Stimulated activated naive CD4-positive, alpha-beta T cell (primary cell): ENCODE measurements around the gene CRYBG3.
"Not testable (repeated sequence)": the region's sequence is repeated elsewhere in the genome, so short reads cannot be mapped to it uniquely, and the experiment has no call there.

ENCODE experiments used
- DNase-seq, 6 experiments: peaks; one replicate each; lab custom pipeline; 2025; lab: John Stamatoyannopoulos, UW

CRYBG3 gene

DNA sequence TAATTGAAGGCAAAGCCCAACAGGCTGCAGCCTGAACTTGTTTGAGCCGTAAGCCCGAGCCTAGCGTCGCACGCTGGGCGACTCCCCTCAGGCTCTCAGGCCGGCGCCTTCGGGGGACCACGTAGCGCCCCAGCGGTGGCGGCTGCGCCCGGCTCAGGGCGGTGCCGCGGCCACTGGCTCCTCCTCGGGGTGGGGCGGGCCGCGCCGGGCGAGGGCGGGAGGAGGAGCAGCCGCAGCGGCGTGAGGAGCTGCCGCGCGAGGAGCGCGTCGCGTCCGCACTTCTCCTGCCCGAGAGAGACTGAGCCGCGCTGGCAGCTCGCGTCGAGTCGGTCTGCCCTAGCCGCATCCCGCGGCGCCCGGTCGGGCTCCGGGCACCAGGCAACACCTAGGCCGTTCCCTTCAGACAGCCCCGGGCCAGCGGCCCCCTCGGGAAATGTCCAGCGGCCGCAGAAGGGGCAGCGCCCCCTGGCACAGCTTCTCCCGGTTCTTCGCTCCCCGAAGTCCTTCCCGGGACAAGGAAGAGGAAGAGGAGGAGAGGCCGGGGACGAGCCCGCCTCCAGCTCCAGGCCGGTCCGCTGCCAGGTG is at the start of gene CRYBG3:
TSS of gene CRYBG3 (plus strand) at position 238 of the 585 bp plus-strand sequence. CDS start at position 434, 196 bp downstream.
- DNase-seq, result peak; percentile 57 to 86 (median 69)

DNA sequence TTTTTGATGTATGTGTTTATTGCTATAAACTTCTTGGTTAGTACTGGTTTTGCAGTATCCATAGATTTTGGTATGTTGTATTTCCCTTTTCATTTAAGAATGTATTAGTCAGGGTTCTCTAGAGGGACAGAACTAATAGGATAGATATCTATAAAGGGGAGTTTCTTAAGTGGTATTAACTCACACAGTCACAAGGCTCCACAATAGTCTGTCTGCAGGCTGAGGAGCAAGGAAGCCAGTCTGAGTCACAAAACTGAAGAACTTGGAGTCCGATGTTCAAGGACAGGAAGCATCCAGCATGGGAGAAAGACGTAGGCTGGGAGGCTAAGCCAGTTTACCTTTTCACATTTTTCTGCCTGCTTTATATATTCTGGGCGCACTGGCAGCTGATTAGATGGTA is 48.9 kb upstream of the CRYBG3 start:
- no peak for DNase-seq

GRCh38 chr3:97778152-97778551 is 43.7 kb upstream of the CRYBG3 start:
- DNase-seq, result no peak

DNA sequence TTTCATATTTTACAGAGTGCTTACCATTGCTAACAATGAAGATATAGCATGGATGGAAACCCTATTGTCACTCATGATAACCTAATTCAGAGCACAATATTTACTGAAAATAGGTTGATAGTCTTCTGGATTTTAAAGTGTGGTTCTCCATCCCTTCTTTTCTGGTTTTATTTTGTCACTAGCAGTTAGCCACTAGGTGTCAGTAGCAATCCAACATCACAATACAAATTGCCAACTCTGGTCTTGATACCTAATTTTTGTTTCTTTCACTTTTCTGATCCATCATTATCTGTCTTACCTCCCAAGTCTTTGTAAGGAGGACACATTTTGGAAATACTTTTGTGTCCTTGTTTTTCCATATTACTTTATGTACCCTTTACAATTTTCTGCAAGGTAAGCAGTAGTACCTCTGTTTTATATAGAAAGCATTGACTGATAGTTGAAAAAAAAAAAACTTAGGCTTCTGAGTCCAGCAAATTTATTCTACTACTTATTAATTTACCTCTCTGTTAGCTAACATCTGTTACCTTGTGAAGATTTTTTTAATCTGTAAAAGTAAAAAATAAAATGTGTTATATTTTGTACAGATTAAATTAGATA is 28.3 kb upstream of the CRYBG3 start:
- peak in 3 of 6 experiments; percentile 18 to 67 (median 57) for DNase-seq

DNA sequence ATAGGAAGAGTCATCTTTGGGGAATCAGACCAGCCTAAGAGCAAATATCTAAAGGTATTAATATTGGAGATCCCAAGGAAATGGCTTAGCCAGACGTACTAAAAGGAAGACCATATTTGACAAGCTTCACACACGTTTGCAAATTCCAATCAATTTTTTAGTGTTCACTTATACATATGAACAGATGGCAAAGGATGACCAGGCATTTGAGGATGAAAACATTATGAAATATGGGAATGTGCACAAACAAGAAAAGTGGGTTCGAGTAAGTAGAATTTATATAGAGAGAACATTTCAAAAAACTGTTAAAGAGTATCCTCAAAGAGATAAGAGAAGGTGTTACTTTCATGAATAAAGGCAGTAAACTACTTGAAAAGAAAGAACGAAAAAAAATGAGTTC is 25.9 kb upstream of the CRYBG3 start:
- DNase-seq, result no peak

DNA sequence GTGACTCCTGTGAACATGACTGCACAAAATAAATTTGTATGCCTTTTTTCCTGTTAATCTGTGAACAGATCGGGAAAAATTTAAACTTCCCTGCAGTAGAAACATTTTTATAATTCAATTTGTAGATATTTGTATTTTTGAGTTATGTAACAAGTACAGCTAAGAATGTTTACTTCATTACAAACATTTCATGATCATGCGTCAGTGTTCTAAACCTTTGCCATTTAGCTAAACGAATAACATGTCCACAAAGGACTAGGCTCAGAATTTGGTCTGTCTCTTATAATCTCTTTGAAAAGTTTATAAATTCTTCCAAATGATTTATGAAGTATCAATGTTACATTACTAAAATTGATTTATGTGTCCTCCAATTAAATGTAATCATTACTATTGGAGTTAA is 17.3 kb upstream of the CRYBG3 start:
- DNase-seq, result no peak

DNA sequence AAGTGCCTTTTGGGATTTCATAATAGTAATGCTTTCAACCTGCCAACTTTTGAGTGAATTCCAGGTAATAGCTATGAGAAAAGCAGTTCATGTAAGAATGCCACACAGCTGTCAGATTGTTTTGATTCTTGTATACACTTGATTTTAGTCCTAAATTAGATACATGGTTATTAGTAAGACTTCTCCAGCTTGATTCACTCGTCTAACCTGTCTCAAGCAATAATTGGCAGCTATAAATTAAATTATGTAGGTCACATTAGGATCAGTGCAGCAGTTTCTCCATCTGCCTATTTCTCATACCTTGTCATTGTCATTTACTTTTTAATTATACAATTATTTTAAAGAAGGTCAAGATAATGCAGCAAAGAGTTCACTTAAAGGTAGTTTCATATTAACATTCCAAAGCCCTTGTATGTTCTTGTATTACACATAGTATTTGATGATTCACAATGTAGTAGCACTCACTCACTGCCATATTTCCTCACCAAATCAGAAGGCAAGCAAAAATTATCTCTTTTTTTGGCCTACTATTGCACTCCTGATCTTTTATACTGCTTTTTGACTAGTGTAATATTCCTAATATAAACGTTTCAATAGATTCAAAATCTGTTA is 10.9 kb upstream of the CRYBG3 start:
- DNase-seq, result no peak

- DNase-seq, result no peak
These were observed 6.5 kb upstream of the CRYBG3 start for GRCh38 chr3:97815149-97815917.

DNA sequence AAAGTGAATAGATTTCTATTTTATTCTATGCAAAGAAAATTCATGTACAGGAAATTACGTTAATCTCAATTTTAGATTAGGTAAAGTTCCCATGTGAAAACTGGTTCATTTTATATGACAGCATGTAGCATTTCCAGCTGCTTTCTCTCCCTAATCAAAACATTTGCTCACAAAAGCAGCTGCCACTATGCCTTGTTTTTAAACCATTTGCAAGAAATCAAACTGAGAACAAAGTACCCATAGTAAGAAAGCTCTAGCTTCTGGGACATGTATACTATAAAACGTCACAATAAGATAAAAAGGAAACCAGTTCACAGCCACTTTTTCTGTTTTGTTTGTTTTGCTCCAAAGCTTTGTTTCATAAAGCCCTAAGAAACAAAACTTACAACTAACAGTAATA is 5.0 kb upstream of the CRYBG3 start:
- no peak for DNase-seq

DNA sequence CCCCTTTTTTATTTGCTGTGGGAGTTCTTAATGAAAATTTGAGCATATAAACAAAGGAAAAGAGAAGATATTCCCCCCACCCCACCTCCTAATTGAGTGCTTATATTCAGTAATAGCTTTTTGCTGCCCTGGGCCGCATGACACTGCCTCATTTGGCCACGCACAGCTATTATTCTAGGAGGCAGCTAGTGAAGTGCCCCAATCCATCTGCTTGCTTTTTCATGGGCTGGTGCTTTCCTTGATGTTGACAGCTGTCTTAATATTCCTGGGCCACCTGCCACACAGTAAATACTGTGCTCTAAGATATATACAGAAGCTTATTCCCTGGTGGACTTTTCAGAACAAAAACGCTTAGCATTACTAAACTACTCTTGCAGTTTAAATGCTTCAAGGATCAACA is 3.8 kb upstream of the CRYBG3 start:
- no peak for DNase-seq

DNA sequence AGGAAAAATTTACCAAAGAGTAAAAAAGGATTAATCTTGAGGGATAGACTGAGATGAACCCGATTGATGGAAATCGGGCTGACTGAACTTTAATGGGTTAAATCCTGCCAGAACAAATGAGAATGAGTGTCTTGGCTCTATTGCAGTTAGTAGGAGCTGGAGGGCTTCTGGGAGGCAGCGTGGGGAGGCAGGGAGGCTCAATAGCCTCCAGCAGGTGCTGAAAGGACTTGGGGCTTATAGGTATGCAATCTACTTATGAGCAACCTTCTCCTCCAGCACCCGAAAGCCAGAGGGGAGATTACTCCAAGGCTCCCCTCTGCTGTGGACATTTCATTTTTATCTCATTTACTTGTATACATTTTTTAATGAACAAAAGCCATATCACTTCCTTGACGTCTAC is 1.0 kb upstream of the CRYBG3 start:
- no peak for DNase-seq

DNA sequence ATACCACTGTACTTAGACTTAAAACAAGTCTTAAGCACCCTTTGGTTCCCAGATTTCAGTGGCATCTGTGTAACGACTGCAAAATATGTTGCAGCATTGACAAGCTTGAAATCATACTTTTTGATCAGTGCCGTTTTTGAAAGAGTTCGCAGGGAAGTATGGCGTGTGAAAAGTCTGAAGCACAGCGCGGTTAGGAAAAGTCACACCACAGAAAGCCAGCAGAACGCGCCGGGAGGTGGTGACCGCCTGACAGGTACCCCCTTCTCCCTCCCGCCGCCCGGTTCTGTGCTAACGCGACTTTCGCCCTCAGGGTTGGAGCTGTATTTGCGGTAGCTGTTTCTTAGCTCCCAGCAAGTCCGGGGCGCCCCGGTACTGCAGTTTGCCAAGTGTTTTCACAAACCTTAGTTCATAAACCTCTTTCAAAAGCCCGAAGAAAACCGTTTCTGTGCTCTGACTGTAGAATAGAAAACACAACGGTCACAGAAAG is 481 bp upstream of the CRYBG3 start:
- DNase-seq, result peak in 4 of 6 experiments; percentile 44 to 86 (median 63)

DNA sequence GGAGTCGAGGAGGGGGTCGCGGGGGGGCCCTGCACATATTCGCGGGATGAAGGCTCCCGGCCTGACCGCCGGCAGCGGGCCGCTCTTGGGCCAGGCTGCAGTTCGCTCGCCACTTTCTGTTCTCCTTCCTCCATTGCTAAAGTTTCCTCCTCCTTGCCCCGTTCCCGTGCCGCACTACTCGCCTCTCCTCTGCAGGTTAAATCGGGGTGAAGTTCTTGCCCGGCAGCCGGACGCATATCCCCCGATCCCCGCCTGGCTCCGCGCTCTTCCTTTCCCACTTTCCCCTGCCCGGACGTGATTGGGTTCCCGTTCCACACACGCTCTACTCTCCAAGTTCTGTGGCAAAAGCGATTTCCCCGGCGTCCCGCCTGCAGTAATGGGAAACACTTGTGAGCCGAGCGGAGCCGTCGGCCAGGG is 556 bp downstream of the CRYBG3 start:
- peak in 4 of 6 experiments; percentile 8 to 50 (median 15) for DNase-seq

GRCh38 chr3:97823046-97824004 is 1.5 kb downstream of the CRYBG3 start:
- DNase-seq, result no peak

DNA sequence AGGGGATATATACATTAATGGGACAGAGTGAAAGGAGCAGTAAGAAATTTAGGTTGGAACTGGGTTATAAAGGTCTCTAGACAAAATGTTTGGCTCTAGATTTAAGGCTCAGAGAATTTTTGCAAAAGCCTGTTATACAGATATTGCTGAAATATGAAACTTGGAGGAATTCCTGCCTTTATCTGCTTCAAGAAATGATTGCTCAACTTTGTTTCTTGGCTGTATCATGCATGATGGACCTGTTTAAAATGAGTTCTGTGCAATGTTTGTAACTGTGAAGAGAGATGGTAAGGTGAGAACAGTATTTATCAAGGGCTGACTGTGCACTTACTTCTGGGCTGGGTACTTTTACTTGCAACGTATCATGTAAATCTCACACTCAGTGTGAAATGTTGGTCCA is 3.3 kb downstream of the CRYBG3 start:
- no peak for DNase-seq

DNA sequence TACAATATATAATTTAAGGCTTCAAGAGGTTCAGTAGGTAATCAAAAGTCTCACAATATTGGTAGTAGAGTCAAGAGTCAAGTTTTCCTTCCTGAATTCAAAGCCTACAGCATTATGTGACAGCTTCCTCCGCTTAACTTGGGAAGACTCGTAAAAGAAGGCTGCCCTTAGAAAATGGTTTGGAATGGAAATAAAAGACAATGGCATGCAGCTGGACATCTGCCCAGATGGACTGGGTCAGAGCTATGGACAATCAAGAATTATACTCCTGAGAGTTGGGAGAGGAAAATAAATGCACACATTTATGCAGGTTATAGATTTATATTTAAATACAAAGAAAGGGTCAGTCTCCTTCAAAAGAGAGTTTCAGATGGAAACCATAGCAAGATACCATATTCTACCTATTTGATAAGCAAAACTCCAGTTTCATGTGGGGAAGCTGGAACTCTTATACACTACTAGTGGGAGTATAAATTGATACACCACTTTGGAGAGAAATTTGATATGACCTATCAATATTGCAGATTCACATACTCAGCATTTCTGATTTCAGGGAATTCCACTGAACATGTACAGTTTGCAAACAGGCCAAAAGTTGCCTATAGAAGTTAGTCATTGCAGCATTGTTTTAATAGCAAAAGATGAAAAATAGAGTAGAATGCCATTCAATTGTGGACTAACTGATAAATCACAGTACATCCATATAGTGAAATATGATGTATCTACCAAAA is 6.1 kb downstream of the CRYBG3 start:
- no peak for DNase-seq

GRCh38 chr3:97829198-97829597 is 7.4 kb downstream of the CRYBG3 start:
- DNase-seq, result no peak

- DNase-seq, result no peak
These were observed 8.8 kb downstream of the CRYBG3 start for GRCh38 chr3:97830638-97831037.

DNA sequence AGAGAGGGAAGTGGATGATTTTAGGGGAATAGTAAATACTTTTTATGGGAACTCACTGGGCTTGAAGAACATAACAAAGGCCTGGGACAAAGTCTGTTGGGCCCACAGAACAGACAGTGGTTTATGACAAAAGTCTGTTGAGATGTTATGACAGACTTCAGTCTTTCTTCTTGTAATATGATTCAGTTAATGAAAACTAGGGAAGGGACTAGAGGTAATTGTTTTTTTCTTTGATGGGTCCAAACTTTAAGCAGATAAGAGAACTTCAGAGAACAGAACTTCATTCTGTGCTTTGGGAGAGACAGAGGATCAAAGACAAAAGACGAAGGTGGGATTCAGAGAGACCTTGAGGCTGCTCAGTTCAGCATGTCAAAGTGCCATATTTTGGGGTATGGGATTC is 9.3 kb downstream of the CRYBG3 start:
- DNase-seq, result no peak

- DNase-seq, result not testable (repeated sequence)
These were observed 11.4 kb downstream of the CRYBG3 start for GRCh38 chr3:97833184-97833583.

GRCh38 chr3:97835761-97836160 is 13.9 kb downstream of the CRYBG3 start:
- no peak for DNase-seq
